Omental fat pad (tissue), 4 donors: ENCODE data around the gene UBAP2L. TPM values are rescaled to one million over a fixed set of nuclear protein-coding genes. Genes with fewer than 3 reads are reported as not detected.

Experiments used
- ATAC-seq: fragments of 150-250 bp; one replicate; pipeline ENCODE4 v1.9.1; 2016; ENCODE audit warnings: mild to moderate bottlenecking, moderate library complexity; ENCODE audit not compliant: low FRiP score
- DNase-seq: peaks from one replicate; pipeline ENCODE4 v3.0.0-alpha.2; 2019; ENCODE audit warnings: low spot score
- total RNA-seq, 4 donors: library from RNA; depleted of rRNA; stranded (reverse); fragments of >200 nt; gene quantifications; one replicate each; pipeline ENCODE4 v1.1.0, GENCODE V29; 2016
- TF ChIP-seq, protein P1 (sequence below), 3 donors: fragments of 450-650 bp; IDR thresholded peaks; one replicate each; pipeline ENCODE4 v1.5.1; 2016 to 2017; ENCODE audit warnings: antibody characterized with exemption in 3 of 3, mild to moderate bottlenecking in 3 of 3, moderate library complexity in 2 of 3

UBAP2L gene
- total RNA-seq, 4 donors from 2014 or later: 51.9 to 92.1 (median 73.6) TPM

DNA sequence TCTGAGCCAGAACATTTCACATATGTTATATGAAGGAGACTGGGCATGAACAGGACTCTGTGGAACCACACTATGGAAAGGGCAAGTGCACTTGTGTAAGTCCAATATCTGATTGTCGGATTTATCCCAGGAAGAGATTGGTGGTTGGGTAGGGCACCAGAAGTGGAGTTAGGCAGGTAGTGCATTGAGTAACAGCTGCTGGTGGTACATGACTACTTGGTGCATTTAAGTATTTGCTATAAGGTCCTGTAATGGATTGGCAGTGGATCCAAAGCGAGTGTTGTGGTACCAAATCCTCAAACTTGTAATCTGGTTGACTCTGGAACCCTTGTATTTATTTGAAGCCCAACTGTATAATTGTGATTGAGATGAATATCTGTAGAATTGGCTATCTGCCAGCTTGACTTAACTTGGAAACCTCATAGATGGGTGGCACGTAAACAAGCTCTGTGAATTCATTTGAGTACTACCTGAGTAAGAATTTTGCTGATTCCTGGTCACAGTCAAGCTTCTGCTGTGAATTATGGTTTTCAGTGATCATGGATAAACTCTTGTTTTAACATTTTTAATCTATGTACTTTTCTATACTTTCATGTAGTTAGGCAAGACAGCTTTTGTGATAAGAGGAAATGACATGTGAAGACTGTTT is 21.1 kb downstream of the UBAP2L start:
- ATAC-seq (no peak), DNase-seq (no peak)
- TF ChIP-seq, protein P1, sequence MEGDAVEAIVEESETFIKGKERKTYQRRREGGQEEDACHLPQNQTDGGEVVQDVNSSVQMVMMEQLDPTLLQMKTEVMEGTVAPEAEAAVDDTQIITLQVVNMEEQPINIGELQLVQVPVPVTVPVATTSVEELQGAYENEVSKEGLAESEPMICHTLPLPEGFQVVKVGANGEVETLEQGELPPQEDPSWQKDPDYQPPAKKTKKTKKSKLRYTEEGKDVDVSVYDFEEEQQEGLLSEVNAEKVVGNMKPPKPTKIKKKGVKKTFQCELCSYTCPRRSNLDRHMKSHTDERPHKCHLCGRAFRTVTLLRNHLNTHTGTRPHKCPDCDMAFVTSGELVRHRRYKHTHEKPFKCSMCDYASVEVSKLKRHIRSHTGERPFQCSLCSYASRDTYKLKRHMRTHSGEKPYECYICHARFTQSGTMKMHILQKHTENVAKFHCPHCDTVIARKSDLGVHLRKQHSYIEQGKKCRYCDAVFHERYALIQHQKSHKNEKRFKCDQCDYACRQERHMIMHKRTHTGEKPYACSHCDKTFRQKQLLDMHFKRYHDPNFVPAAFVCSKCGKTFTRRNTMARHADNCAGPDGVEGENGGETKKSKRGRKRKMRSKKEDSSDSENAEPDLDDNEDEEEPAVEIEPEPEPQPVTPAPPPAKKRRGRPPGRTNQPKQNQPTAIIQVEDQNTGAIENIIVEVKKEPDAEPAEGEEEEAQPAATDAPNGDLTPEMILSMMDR (IDR thresholded peaks at IDR 0.05): no peak

DNA sequence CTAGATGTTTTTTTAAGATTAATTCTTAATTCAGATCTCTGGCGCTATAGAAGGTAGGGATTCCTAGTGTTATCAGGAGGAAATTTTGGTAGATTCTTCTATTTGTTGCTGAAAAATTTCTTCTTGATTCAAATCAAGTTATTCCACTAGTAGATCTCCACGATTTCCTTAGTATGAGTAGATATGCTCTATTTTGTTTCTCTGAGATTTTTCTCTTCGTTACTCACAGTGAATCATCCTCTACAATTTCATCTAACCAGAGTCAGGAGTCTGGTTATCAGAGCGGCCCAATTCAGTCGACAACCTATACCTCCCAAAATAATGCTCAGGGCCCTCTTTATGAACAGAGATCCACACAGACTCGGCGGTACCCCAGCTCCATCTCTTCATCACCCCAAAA is 32.9 kb downstream of the UBAP2L start:
- ATAC-seq: no peak
- DNase-seq: no peak
- TF ChIP-seq, protein P1 (IDR thresholded peaks at IDR 0.05): no peak

- TF ChIP-seq, protein P1 (IDR thresholded peaks at IDR 0.05): no peak
- DNase-seq (no peak), ATAC-seq (no peak)
Measured at GRCh38 chr1:154256686-154257085, 35.9 kb downstream of the UBAP2L start.

GRCh38 chr1:154258784-154259183 is 38.0 kb downstream of the UBAP2L start:
- TF ChIP-seq, protein P1 (IDR thresholded peaks at IDR 0.05): no peak
- ATAC-seq: no peak
- DNase-seq: no peak

GRCh38 chr1:154260127-154260526 is 39.4 kb downstream of the UBAP2L start:
- DNase-seq (no peak), ATAC-seq (no peak)
- TF ChIP-seq, protein P1 (IDR thresholded peaks at IDR 0.05): no peak

- DNase-seq (no peak), ATAC-seq (no peak)
- TF ChIP-seq, protein P1 (IDR thresholded peaks at IDR 0.05): no peak
Measured at GRCh38 chr1:154263465-154264332, 42.9 kb downstream of the UBAP2L start.
